Erythroblast (primary cell): ENCODE measurements around the gene FASN.

Source experiments
- GATA1 ChIP-seq: IDR thresholded peaks from 2 replicates; pipeline ENCODE4 v1.6.1; 2011; ENCODE audit warnings: low read depth, mild to moderate bottlenecking, control low read depth, low read length, moderate library complexity
- POLR2A ChIP-seq: IDR thresholded peaks from 2 replicates; pipeline ENCODE4 v1.6.1; 2011; ENCODE audit warnings: mild to moderate bottlenecking, low read length

DNA sequence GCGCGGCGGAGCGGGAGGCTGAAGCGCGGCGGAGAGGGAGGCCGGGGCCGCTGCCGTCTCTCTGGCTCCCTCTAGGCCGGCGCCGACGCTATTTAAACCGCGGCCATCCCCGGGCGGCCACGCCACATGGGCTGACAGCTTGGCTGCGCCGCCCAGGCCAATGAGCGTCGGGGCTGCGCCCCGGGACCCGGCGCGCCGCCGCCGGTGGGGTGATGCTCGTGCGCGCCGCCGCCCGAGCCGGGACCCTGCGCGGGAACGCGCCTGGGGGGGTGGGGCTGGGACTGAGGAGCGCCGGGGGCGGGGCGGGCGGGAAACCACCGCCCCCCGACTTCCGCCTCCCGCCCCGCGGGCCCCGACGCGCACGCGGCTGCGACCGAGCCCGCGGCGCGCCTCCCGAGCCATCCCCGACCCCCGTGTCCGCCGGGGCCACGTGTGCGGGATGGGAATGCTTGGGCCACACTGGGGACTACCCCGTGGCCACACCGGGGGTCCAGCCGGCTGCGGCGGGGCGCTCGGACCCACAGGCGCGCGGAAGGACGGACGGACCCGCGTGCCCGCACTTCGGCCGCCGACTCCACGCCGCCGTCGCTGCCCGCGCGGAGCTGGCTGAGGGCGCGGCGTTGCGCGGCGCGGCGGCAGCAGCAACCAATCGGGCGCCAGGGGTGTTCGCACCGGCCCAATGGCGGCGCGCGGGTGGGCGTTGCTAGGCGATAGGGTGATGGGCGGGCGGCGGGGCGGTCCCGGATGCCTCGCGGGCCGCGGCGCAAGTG, at the start of gene FASN:
- TF ChIP-seq POLR2A (peak; percentile 83), GATA1 (no peak)
